ENCODE data around the gene ANGPTL8. TPM values are rescaled to one million over a fixed set of nuclear protein-coding genes. Genes with fewer than 3 reads are reported as not detected.

The ANGPTL8 gene
- total and polyA plus RNA-seq, 10 of the 15 experiments (the other 5 are each of a cell fraction or from before 2014, with no cell fraction given): not detected

GRCh38 chr19:11205939-11206570 lies 33.4 kb upstream of the ANGPTL8 start (continued):
- TF ChIP-seq, protein P1, sequence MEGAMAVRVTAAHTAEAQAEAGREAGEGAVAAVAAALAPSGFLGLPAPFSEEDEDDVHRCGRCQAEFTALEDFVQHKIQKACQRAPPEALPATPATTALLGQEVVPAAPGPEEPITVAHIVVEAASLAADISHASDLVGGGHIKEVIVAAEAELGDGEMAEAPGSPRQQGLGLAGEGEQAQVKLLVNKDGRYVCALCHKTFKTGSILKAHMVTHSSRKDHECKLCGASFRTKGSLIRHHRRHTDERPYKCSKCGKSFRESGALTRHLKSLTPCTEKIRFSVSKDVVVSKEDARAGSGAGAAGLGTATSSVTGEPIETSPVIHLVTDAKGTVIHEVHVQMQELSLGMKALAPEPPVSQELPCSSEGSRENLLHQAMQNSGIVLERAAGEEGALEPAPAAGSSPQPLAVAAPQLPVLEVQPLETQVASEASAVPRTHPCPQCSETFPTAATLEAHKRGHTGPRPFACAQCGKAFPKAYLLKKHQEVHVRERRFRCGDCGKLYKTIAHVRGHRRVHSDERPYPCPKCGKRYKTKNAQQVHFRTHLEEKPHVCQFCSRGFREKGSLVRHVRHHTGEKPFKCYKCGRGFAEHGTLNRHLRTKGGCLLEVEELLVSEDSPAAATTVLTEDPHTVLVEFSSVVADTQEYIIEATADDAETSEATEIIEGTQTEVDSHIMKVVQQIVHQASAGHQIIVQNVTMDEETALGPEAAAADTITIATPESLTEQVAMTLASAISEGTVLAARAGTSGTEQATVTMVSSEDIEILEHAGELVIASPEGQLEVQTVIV (IDR thresholded peaks at IDR 0.05; ENCODE audit: borderline replicate concordance, partially characterized antibody): no peak
- TF ChIP-seq CTCF (IDR thresholded peaks at IDR 0.05 in 2 of 3, conservative IDR thresholded peaks at IDR 0.05 in 1 of 3; ENCODE audit: control insufficient read depth in 2 of 3, extremely low read depth in 1 of 3, insufficient read depth in 1 of 3, low read depth in 3 of 3, low read length in 3 of 3) (no peak), TCF7 (IDR thresholded peaks at IDR 0.05; ENCODE audit: borderline replicate concordance) (no peak), TBL1XR1 (IDR thresholded peaks at IDR 0.05; ENCODE audit: low read depth, low read length) (no peak), ZNF207 (IDR thresholded peaks at IDR 0.05; ENCODE audit: borderline replicate concordance) (no peak), HDGF (IDR thresholded peaks at IDR 0.05) (no peak), ATF2 (IDR thresholded peaks at IDR 0.05; ENCODE audit: low read length) (no peak; the same call in 1 of the 2 replicates), IKZF1 (conservative IDR thresholded peaks at IDR 0.05) (peak; percentile 97), NFYB (IDR thresholded peaks at IDR 0.05; ENCODE audit: insufficient read depth, low read depth, low read length) (no peak), PRDM15 (CRISPR knock-in tag; IDR thresholded peaks at IDR 0.05) (no peak), PKNOX1 (IDR thresholded peaks at IDR 0.05) (no peak), SREBF2 (IDR thresholded peaks at IDR 0.05; ENCODE audit: low read length) (no peak), RB1 (IDR thresholded peaks at IDR 0.05; ENCODE audit: borderline replicate concordance) (no peak)
- TF ChIP-seq, protein P2, sequence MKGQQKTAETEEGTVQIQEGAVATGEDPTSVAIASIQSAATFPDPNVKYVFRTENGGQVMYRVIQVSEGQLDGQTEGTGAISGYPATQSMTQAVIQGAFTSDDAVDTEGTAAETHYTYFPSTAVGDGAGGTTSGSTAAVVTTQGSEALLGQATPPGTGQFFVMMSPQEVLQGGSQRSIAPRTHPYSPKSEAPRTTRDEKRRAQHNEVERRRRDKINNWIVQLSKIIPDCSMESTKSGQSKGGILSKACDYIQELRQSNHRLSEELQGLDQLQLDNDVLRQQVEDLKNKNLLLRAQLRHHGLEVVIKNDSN (IDR thresholded peaks at IDR 0.05; ENCODE audit: borderline replicate concordance, extremely low read length, insufficient read depth, low read depth, low read length): no peak
- TF ChIP-seq, protein P3, sequence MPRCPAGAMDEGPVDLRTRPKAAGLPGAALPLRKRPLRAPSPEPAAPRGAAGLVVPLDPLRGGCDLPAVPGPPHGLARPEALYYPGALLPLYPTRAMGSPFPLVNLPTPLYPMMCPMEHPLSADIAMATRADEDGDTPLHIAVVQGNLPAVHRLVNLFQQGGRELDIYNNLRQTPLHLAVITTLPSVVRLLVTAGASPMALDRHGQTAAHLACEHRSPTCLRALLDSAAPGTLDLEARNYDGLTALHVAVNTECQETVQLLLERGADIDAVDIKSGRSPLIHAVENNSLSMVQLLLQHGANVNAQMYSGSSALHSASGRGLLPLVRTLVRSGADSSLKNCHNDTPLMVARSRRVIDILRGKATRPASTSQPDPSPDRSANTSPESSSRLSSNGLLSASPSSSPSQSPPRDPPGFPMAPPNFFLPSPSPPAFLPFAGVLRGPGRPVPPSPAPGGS (IDR thresholded peaks at IDR 0.05; ENCODE audit: borderline replicate concordance, insufficient read depth, low read depth, low read length, poor library complexity, severe bottlenecking): no peak

Data from GM12878 (cell line).